Camera-type eye (tissue), 1 donor: ENCODE measurements around the gene POLD3. TPM values are rescaled to one million over a fixed set of nuclear protein-coding genes. Genes with fewer than 3 reads are reported as not detected.

Experiments
- total RNA-seq: library from RNA; depleted of rRNA; stranded (reverse); fragments of >200 nt; gene quantifications from one replicate; pipeline ENCODE4 v1.2.3, GENCODE V29; 2014

POLD3 gene
- 21.8 TPM for total RNA-seq

DNA sequence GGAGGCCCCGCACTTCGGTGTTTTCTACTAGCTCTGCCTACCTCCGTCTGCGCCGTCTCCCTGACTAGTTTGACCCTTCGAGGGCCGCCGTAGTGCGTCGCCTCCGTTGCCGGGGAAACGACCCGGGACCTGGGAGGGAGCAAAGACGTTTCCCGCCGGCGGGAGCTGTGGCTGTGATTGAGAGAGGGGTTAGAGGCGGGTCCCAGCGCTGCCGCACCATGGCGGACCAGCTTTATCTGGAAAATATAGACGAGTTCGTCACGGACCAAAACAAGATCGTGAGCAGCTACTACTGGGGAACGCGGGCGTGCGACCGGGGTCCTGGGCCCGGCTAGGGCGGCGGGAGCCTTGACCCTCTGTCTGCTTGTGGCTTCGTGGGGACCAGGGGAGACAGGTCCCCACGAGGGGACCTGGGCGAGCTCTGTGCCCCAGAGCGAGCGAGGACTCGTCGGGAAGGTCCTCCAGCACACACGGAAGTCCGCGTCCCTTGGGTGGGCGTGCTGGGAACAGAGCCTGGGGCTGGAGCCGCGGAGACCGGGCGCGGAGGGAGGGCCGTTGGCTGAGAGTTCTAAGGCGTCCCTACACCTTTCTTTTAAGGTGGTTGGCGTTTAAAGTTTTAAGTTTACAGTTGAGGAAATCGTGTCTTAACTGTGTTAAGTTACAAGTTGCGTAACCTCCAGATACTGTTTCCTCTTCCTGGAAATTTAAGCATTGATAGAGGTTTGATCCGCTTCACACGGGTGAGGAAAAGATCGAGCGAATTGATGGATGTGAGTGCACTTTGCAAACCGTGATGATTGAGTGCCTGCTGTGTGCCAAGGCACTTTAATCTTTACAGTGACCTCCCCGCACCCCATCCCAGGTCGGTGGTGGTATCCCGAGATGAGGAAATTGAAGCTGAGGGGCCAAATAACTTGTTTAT, at the start of gene POLD3:
POLD3 (plus strand) TSS at position 142 of the 922 bp plus-strand sequence; CDS start at position 219, 77 bp downstream.

Other genes starting within 250 kb of the POLD3 start
- 24.2 TPM for gene PGM2L1, start 194.1 kb upstream of the POLD3 start, total RNA-seq
- gene KCNE3, start 125.0 kb upstream of the POLD3 start, total RNA-seq, result 5.8 TPM
- gene LIPT2, start 98.9 kb upstream of the POLD3 start, total RNA-seq, result 5.9 TPM
- gene CHRDL2, start 138.8 kb downstream of the POLD3 start, total RNA-seq, result not detected
- gene RNF169, start 156.3 kb downstream of the POLD3 start, total RNA-seq, result 41.0 TPM